ENCODE results near the gene KDM2A.
"Not testable (repeated sequence)": the region's sequence is repeated elsewhere in the genome, so short reads cannot be mapped to it uniquely, and the experiment has no call there.

KDM2A gene

GRCh38 chr11:67199751-67200150, 80.7 kb downstream of the KDM2A start:
- DNase-seq (ENCODE audit: low spot score) = no peak
- in situ Hi-C loops (cut with MboI; ENCODE audit: low sequenced_read_pairs, unreplicated experiment) = no loop called here

DNA sequence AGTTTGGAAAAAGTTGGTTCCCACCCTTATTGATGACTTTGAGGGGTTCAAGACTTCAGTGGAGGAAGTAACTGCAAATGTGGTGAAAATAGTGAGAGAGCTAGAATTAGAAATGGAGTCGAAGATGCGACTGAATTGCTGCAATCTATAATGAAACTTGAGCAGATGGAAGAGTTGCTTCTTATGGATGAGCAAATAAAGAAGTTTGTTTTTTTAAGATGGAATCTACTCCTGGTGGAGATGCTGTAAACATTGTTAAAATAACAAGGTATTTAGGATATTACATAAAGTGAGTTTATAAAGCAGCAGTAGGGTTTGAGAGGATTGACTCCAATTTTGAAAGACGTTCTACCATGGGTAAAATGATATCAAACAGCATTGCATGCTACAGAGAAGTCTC, 83.0 kb downstream of the KDM2A start:
- in situ Hi-C loops (cut with MboI; ENCODE audit: low sequenced_read_pairs, unreplicated experiment) = no loop called here

More at GRCh38 chr11:67199751-67200150, 80.7 kb downstream of the KDM2A start:
- TF ChIP-seq, protein P1, sequence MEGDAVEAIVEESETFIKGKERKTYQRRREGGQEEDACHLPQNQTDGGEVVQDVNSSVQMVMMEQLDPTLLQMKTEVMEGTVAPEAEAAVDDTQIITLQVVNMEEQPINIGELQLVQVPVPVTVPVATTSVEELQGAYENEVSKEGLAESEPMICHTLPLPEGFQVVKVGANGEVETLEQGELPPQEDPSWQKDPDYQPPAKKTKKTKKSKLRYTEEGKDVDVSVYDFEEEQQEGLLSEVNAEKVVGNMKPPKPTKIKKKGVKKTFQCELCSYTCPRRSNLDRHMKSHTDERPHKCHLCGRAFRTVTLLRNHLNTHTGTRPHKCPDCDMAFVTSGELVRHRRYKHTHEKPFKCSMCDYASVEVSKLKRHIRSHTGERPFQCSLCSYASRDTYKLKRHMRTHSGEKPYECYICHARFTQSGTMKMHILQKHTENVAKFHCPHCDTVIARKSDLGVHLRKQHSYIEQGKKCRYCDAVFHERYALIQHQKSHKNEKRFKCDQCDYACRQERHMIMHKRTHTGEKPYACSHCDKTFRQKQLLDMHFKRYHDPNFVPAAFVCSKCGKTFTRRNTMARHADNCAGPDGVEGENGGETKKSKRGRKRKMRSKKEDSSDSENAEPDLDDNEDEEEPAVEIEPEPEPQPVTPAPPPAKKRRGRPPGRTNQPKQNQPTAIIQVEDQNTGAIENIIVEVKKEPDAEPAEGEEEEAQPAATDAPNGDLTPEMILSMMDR (IDR thresholded peaks at IDR 0.05; ENCODE audit: borderline replicate concordance, control extremely low read depth, extremely low read depth, insufficient read depth, missing control alignments) = no peak

GRCh38 chr11:67204822-67205221, 85.8 kb downstream of the KDM2A start:
- in situ Hi-C loops (cut with MboI; ENCODE audit: low sequenced_read_pairs, unreplicated experiment) = no loop called here
- DNase-seq (ENCODE audit: low spot score) = no peak
- TF ChIP-seq, protein P1 (IDR thresholded peaks at IDR 0.05; ENCODE audit: borderline replicate concordance, control extremely low read depth, extremely low read depth, insufficient read depth, missing control alignments) = no peak

More for the DNA sequence above, 83.0 kb downstream of the KDM2A start:
- TF ChIP-seq, protein P1 (IDR thresholded peaks at IDR 0.05; ENCODE audit: borderline replicate concordance, control extremely low read depth, extremely low read depth, insufficient read depth, missing control alignments) = no peak
- DNase-seq (ENCODE audit: low spot score) = no peak

GRCh38 chr11:67209222-67209621, 90.2 kb downstream of the KDM2A start:
- in situ Hi-C loops (cut with MboI; ENCODE audit: low sequenced_read_pairs, unreplicated experiment); DNase-seq (ENCODE audit: low spot score): not testable (repeated sequence)

- in situ Hi-C loops (cut with MboI; ENCODE audit: low sequenced_read_pairs, unreplicated experiment) = no loop called here
These were observed 92.8 kb downstream of the KDM2A start for GRCh38 chr11:67211656-67212436.

DNA sequence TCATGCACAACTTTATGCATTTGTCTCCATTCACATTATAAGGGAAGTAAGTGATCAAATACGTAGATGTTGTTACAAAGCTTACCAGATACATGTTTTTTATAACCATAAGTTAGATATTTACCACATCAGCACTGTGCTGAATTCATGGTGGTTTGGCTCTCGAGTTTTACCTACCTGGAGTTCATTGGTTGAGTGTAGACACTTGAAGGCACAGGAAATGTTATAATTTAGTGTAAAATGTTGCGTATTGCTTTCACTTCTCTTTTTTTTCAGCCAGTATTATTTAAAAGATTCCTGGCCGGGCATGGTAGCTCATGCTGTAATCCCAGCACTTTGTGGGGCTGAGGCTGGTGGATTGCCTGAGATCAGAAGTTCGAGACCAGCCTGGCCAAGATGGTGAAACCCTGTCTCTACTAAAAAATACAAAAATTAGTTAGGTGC, 94.1 kb downstream of the KDM2A start:
- DNase-seq (ENCODE audit: low spot score) = peak; percentile 71
- in situ Hi-C loops (cut with MboI; ENCODE audit: low sequenced_read_pairs, unreplicated experiment) = no loop called here
- TF ChIP-seq, protein P1 (IDR thresholded peaks at IDR 0.05; ENCODE audit: borderline replicate concordance, control extremely low read depth, extremely low read depth, insufficient read depth, missing control alignments) = no peak

More at GRCh38 chr11:67211656-67212436, 92.8 kb downstream of the KDM2A start:
- TF ChIP-seq, protein P1 (IDR thresholded peaks at IDR 0.05; ENCODE audit: borderline replicate concordance, control extremely low read depth, extremely low read depth, insufficient read depth, missing control alignments) = no peak
- no peak for DNase-seq (ENCODE audit: low spot score)

GRCh38 chr11:67227726-67228125, 108.7 kb downstream of the KDM2A start:
- no peak for DNase-seq (ENCODE audit: low spot score)
- TF ChIP-seq, protein P1 (IDR thresholded peaks at IDR 0.05; ENCODE audit: borderline replicate concordance, control extremely low read depth, extremely low read depth, insufficient read depth, missing control alignments) = no peak
- in situ Hi-C loops (cut with MboI; ENCODE audit: low sequenced_read_pairs, unreplicated experiment) = no loop called here
